OCI-LY7 (cell line): ENCODE measurements around the gene CAPN9. TPM values are rescaled to one million over a fixed set of nuclear protein-coding genes. Genes with fewer than 3 reads are reported as not detected.

Experiments used
- BruUV-seq: library from RNA; stranded (reverse); fragments of 400-500 nt; replicated peaks from 2 replicates; lab custom pipeline; 2021; lab: Mats Ljungman, UMichigan
- CTCF ChIA-PET: fragments of 300-600 bp; sonication (Branson Sonifier 250); formaldehyde crosslinking; loops from one replicate; lab custom pipeline; 2022; ENCODE audit warnings: antibody characterized with exemption; ENCODE audit not compliant: unreplicated experiment; lab: Charles Lee
- POLR2A ChIA-PET: fragments of 300-600 bp; sonication (Branson Sonifier 250); formaldehyde crosslinking; loops from one replicate; lab custom pipeline; 2022; ENCODE audit warnings: antibody characterized with exemption; lab: Charles Lee
- DNase-seq: peaks from one replicate; pipeline ENCODE4 v3.0.0-alpha.2; 2015; ENCODE audit warnings: low spot score
- H2AFZ ChIP-seq: fragments of 200-600 bp; sonication (generic), shearing (Covaris generic); 2 replicates; pipeline ENCODE4 v1.6.1; 2014; ENCODE audit warnings: mild to moderate bottlenecking, antibody characterized with exemption, low read length, moderate library complexity
- H3K27ac ChIP-seq: fragments of 200-600 bp; sonication (generic); 2 replicates; pipeline ENCODE4 v1.5.1; 2014; ENCODE audit warnings: mixed run types, low read depth, mild to moderate bottlenecking, moderate library complexity, low read length, inconsistent platforms; ENCODE audit not compliant: poor library complexity, severe bottlenecking
- H3K36me3 ChIP-seq: fragments of 200-600 bp; sonication (generic); 2 replicates; pipeline ENCODE4 v1.6.1; 2014; ENCODE audit warnings: mild to moderate bottlenecking, antibody characterized with exemption, low read length, moderate library complexity, mixed read lengths; ENCODE audit not compliant: insufficient read depth
- H3K4me1 ChIP-seq: fragments of 200-600 bp; sonication (generic); 2 replicates; pipeline ENCODE4 v1.5.1; 2014; ENCODE audit warnings: mild to moderate bottlenecking, low read length; ENCODE audit not compliant: insufficient read depth, poor library complexity, severe bottlenecking
- H3K4me2 ChIP-seq: fragments of 200-600 bp; sonication (generic); 2 replicates; pipeline ENCODE4 v1.6.1; 2014; ENCODE audit warnings: mild to moderate bottlenecking, low read length
- H3K4me3 ChIP-seq: fragments of 200-600 bp; sonication (generic); 2 replicates; pipeline ENCODE4 v1.5.1; 2014; ENCODE audit warnings: mild to moderate bottlenecking, low read depth, low read length; ENCODE audit not compliant: poor library complexity, severe bottlenecking
- H3K79me2 ChIP-seq: fragments of 200-600 bp; sonication (generic); 2 replicates; pipeline ENCODE4 v1.6.1; 2016; ENCODE audit warnings: low read depth, mild to moderate bottlenecking, low read length, moderate library complexity, mixed read lengths; ENCODE audit not compliant: insufficient read depth
- H3K9me2 ChIP-seq: fragments of 200-600 bp; sonication (generic); 2 replicates; pipeline ENCODE4 v1.6.1; 2016; ENCODE audit warnings: mild to moderate bottlenecking, low read length, mixed read lengths; ENCODE audit not compliant: insufficient read depth
- H3K9me3 ChIP-seq: fragments of 200-600 bp; sonication (generic); 2 replicates; pipeline ENCODE4 v1.6.1; 2014; ENCODE audit warnings: mild to moderate bottlenecking, mixed run types, low read length, mixed read lengths
- H4K20me1 ChIP-seq: fragments of 200-600 bp; sonication (generic); 2 replicates; pipeline ENCODE4 v1.6.1; 2014; ENCODE audit warnings: mild to moderate bottlenecking, antibody characterized with exemption, low read length, moderate library complexity, mixed read lengths; ENCODE audit not compliant: insufficient read depth
- EZH2phosphoT487 ChIP-seq: fragments of 200-600 bp; sonication (generic); IDR thresholded peaks from 2 replicates; pipeline ENCODE4 v1.6.1; 2018; ENCODE audit warnings: low read depth, borderline replicate concordance, mild to moderate bottlenecking, mixed run types, antibody characterized with exemption, low read length, moderate library complexity, mixed read lengths
- intact Hi-C: fragments of 100-400 bp; cut with micrococcal nuclease; formaldehyde crosslinking; loops from one replicate; pipeline ENCODE4 v1.10.0; 2022; ENCODE audit not compliant: unreplicated experiment
- total RNA-seq, 2 experiments: library from RNA; depleted of rRNA in 1 of 2; stranded (reverse); fragments of >200 nt in 1 of 2; shearing (Covaris generic) in 1 of 2; gene quantifications; 2 replicates each; pipeline ENCODE4 v1.2.3, GENCODE V29; 2014 to 2022
- TF ChIP-seq, protein P1 (sequence below): fragments of 200-600 bp; sonication (generic); conservative IDR thresholded peaks from 2 replicates; pipeline ENCODE4 v1.5.1; 2014; ENCODE audit warnings: mild to moderate bottlenecking, antibody characterized with exemption, low read length, moderate library complexity, mixed read lengths

Gene CAPN9
- total RNA-seq, 2 experiments from 2014 or later = not detected

DNA sequence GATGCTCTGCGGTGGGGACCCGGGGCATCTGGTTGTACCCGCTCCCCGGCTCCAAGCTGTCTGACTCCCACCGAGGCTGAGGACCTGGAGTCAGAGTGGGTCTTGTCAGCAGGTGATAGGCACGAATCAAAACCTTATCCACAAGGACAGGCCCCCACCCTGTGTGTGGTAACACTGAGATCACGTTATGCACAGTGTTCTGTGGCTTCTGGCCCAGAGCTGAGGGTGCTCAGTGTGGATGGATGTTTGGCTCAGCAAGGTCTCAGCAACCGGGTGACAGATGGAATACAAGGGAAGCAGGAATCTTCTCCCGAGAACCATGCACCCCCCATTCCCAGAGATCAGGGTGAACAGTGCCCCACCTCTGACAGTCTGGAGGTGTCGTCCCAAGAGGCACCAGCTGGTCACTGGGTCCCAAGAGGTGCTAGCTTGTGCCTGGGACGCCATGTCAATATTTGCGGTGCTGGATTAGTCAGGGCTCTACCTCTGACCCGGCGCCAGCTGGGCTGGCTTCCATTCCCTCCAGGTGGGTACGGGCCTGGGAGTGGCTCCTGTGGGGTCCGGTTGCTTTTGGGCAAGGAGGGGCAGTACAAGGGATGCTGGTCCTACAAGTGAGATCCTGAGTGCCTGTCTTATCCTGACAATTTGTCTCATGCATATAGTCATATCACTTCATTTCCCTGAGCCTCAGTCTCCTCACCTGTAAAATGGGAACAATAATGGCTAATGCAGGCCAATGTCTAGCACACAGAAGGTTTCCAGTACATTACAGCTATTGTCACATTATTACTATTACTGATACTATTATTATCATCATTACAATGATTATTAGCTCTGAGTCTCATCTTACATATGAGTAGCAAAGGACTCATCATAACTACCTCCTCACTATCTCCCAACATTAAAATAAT lies 957 bp downstream of the CAPN9 start:
- peak overlapping the region; percentile 39; the same call in 1 of the 2 replicates for H3K4me2 ChIP-seq
- peaks cover 14% of the 10 kb centered on the region for H3K4me1 ChIP-seq
- DNase-seq = no peak
- POLR2A ChIA-PET = interaction anchor here (0.6 kb wide), 2 partner anchors 88 to 419 kb away, joined by 3 to 4 read pairs; no protein-coding TSS in a partner anchor
- BruUV-seq = no TSS peak
- H3K36me3 ChIP-seq = no peaks in the 10 kb centered on the region
- TF ChIP-seq EZH2phosphoT487 = no peak
- TF ChIP-seq, protein P1, sequence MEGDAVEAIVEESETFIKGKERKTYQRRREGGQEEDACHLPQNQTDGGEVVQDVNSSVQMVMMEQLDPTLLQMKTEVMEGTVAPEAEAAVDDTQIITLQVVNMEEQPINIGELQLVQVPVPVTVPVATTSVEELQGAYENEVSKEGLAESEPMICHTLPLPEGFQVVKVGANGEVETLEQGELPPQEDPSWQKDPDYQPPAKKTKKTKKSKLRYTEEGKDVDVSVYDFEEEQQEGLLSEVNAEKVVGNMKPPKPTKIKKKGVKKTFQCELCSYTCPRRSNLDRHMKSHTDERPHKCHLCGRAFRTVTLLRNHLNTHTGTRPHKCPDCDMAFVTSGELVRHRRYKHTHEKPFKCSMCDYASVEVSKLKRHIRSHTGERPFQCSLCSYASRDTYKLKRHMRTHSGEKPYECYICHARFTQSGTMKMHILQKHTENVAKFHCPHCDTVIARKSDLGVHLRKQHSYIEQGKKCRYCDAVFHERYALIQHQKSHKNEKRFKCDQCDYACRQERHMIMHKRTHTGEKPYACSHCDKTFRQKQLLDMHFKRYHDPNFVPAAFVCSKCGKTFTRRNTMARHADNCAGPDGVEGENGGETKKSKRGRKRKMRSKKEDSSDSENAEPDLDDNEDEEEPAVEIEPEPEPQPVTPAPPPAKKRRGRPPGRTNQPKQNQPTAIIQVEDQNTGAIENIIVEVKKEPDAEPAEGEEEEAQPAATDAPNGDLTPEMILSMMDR = no peak
- intact Hi-C loops = no loop called here
- CTCF ChIA-PET = no interaction called here
- H2AFZ ChIP-seq = peak overlapping the region; percentile 66; the same call in 1 of the 2 replicates
- H3K27ac ChIP-seq = no peak overlapping the region
- H3K9me2 ChIP-seq = no peaks in the 10 kb centered on the region
- H4K20me1 ChIP-seq = no peaks in the 10 kb centered on the region
- no peaks in the 10 kb centered on the region for H3K79me2 ChIP-seq
- H3K9me3 ChIP-seq = no peaks in the 10 kb centered on the region
- H3K4me3 ChIP-seq = no peak overlapping the region

DNA sequence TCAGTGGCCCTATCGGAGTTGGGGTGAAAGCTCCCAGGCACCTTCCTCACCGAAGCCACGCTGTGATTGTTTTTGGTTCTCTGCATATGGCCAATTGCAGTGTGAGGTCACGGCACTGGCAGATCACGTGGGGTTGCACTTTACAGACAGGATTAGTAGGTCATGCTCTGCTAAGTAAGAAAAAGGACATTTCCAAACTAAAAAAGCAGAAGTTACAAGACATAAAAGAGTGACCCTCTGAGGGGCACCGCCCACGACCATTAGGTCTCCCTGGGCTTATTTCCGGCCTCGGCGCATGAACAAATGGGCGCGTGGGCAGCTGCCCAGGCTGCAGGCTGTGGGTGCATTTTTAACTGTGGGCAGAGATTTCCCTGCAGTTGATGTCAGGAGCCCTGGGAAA lies 2.0 kb downstream of the CAPN9 start:
- Histone ChIP-seq H3K4me2 (peak overlapping the region; percentile 39), H4K20me1 (no peaks in the 10 kb centered on the region), H2AFZ (peak overlapping the region; percentile 66; the same call in 1 of the 2 replicates), H3K4me3 (peak overlapping the region; percentile 6), H3K27ac (no peak overlapping the region), H3K36me3 (no peaks in the 10 kb centered on the region), H3K79me2 (no peaks in the 10 kb centered on the region), H3K9me3 (no peaks in the 10 kb centered on the region), H3K4me1 (peaks cover 14% of the 10 kb centered on the region), H3K9me2 (no peaks in the 10 kb centered on the region)
- CTCF ChIA-PET = no interaction called here
- POLR2A ChIA-PET = no interaction called here
- TF ChIP-seq, protein P1 = no peak
- BruUV-seq = no TSS peak
- intact Hi-C loops = no loop called here
- DNase-seq = peak; percentile 71

DNA sequence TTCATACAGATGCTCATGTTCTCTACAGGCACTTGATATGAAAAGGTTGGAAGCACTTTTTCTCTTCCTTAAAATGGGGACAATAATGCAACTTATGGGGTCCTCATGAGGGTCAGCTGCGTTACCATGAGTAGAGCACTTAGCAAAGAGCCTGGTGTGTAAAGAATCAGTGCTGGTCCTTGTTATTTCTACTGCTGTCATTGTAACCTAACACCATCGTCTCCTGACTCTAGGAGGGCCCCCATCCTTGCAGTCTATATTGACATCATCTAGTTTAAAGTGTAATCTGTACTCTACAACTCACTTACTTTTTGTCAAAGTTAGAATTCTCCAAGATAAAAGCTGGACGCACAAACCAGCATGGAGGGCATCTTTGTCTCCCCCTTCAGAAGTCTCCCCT lies 2.4 kb downstream of the CAPN9 start:
- peak overlapping the region; percentile 66; the same call in 1 of the 2 replicates for H2AFZ ChIP-seq
- peak overlapping the region; percentile 39 for H3K4me2 ChIP-seq
- TF ChIP-seq, protein P1 = no peak
- TF ChIP-seq EZH2phosphoT487 = no peak
- no peaks in the 10 kb centered on the region for H4K20me1 ChIP-seq
- H3K4me3 ChIP-seq = peak overlapping the region; percentile 6
- no TSS peak for BruUV-seq
- H3K27ac ChIP-seq = no peak overlapping the region
- intact Hi-C loops = no loop called here
- no peaks in the 10 kb centered on the region for H3K79me2 ChIP-seq
- no peaks in the 10 kb centered on the region for H3K36me3 ChIP-seq
- POLR2A ChIA-PET = no interaction called here
- CTCF ChIA-PET = no interaction called here
- H3K9me2 ChIP-seq = no peaks in the 10 kb centered on the region
- no peaks in the 10 kb centered on the region for H3K9me3 ChIP-seq
- H3K4me1 ChIP-seq = peaks cover 14% of the 10 kb centered on the region
- no peak for DNase-seq
